Gastrocnemius medialis (tissue), 4 donors: ENCODE results near the gene DERL3.

Source experiments
- POLR2A ChIP-seq, 2 donors: fragments of 450-650 bp; IDR thresholded peaks; one replicate each; pipeline ENCODE4 v1.6.1; 2017; ENCODE audit warnings: antibody characterized with exemption in 2 of 2, mild to moderate bottlenecking in 2 of 2, moderate library complexity in 2 of 2
- TF ChIP-seq, protein P1 (sequence below), 5 experiments: fragments of 450-650 bp in 3 of 5; fragments of 200-600 bp in 2 of 5; sonication (generic) in 2 of 5; IDR thresholded peaks in 4 of 5; conservative IDR thresholded peaks in 1 of 5; 1 replicate in 4 of 5; 2 replicates in 1 of 5; pipeline ENCODE4 v1.5.1; 2016 to 2019; ENCODE audit warnings: antibody characterized with exemption in 5 of 5, mild to moderate bottlenecking in 3 of 5, moderate library complexity in 3 of 5

DNA sequence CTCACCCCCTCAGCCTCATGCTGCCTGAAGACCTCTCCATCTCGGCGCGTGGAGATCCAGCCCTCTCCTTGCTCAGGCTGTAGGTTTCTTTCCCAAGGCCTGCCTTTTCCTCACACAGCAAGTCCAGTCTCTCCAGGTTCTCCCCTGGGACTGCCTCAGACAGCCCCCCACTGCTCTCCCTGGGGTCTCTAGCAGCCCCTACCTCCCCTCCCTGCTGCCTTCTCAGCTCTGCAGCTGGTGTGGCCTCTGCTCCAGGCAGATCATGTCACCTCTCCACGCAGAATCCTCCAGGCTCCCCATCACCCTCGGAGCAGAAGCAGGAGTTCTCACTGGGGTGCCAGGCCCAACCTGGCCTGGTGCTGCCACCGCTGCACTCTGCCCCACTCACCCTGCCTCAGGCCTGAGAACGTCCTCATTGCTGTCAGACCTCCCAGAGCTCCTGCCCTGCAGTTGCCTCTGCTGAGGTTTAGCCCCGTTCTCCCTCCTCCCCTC lies 36.9 kb downstream of the DERL3 start:
- TF ChIP-seq, protein P1, sequence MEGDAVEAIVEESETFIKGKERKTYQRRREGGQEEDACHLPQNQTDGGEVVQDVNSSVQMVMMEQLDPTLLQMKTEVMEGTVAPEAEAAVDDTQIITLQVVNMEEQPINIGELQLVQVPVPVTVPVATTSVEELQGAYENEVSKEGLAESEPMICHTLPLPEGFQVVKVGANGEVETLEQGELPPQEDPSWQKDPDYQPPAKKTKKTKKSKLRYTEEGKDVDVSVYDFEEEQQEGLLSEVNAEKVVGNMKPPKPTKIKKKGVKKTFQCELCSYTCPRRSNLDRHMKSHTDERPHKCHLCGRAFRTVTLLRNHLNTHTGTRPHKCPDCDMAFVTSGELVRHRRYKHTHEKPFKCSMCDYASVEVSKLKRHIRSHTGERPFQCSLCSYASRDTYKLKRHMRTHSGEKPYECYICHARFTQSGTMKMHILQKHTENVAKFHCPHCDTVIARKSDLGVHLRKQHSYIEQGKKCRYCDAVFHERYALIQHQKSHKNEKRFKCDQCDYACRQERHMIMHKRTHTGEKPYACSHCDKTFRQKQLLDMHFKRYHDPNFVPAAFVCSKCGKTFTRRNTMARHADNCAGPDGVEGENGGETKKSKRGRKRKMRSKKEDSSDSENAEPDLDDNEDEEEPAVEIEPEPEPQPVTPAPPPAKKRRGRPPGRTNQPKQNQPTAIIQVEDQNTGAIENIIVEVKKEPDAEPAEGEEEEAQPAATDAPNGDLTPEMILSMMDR (IDR thresholded peaks at IDR 0.05 in 4 of 5, conservative IDR thresholded peaks at IDR 0.05 in 1 of 5), result no peak
- no peak for TF ChIP-seq POLR2A (IDR thresholded peaks at IDR 0.05)
